ENCODE data around the gene FBXO42.
A peak's percentile ranks its signal among the peaks of the same experiment; 100 is the strongest.
"Not testable (repeated sequence)": the region's sequence is repeated elsewhere in the genome, so short reads cannot be mapped to it uniquely, and the experiment has no call there.

The FBXO42 gene

DNA sequence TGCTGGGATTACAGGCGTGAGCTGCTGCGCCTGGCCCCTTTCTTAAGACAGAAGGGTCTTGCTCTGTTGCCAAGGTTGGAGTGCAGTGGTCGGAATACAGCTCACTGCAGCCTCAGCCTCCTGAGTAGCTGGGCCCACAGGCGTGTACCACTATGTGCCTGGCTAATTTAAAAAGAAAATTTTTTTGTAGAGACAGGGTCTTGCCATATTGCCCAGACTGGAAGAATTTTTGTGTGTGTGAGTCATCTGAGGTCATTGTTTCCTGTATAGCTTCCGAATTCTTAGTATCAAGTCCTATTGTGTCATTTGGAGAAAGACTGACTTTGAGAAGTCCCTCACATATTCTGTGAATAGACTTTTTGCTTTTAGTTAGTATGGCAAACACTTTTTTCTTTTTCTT lies 19.4 kb upstream of the FBXO42 start:
- DNase-seq, result no peak

DNA sequence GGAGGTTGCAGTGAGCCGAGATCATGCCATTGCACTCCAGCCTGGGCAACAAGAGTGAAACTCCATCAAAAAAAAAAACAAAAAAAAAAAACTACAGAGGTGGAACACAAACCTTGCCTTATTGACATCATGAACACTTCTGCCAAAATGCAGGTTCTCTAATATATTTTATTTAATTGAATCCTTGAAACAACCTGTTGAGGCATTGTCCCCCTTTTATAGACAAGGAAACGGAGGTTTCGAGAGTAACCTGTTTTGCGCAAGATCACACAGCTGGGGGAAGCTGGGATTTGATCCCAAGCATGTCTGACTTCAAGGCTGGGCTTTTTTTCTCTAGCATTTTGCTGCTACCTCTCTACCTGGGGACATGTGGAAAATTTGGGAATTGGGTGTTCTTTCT lies 17.5 kb upstream of the FBXO42 start:
- DNase-seq, result no peak

DNA sequence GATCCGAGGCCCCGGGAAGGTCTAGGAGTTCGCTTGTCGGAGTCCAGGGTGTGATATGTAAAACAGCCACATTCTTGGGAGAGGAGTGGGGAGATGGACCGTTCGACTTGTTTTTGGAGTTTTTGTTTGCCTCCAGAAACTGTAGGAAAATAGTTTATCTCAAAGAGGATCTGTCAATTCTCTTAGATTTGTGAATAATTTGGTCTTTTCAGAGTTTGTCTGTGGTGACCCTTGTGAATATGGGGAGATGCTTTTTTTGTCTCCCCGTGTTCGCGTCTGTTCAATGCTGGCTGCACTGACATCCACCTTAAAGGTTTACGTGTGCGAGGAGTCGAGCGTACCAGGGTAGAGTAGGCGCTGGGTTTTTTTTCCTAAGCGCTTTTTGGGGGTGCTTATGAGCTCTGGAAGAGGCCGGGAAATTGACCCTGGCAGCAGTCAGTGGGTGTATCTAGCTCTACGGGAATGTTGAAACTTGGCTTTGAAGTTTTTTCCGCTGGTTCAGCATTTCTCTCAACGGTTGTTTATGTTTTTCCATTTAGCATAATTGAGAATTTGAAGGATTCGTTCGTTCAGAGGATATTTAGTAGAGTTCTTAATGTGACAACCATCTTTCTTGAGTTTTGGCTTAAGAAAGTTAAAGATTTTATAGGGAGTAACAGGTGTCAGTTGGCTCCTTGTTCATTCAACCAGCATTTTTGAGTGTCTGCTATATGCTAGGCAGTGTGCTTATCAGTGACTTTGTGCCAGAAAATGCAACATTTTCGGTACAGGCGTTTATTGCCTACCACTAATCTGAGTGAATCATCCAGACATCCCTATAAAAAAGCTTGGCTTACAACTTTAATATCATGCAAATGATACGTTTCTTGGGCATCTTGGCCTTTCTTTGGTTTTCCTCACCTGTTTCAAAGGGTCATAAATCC lies 15.9 kb upstream of the FBXO42 start:
- no peak for DNase-seq

DNA sequence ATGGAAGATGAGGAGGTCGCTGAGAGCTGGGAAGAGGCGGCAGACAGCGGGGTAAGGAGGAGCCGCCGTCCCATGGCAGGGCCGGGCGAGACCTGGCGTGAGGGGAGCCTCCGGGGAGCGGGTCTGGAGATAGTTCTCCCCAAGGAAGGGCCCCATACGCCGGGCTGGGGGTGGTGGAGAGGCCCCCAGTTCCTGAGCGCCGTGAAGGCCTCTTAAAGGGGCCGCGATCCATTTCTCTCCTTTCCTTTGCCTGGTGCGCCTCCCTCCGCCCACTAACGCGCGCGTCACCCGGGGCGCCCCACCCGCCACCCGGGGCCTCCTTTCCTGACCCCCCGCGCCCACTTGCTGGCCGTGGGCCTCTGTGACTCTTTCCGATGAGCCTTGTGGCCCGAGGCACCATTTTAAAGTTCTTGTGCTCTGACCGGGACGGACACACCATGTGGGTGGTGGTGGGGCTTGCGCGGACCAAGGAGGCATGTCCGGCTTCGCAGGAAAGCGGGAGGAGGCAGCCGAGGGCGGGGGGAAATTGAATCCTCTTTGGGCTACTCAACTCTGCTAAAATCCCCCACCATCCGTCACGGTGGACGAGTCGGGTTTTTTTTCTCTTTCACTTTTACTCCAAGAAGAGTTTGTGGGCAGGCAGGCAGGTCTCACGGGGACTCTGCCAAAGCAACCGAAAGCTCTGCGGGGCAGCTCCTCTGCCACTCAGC lies 15.1 kb upstream of the FBXO42 start:
- DNase-seq, result peak; percentile 58 to 61

DNA sequence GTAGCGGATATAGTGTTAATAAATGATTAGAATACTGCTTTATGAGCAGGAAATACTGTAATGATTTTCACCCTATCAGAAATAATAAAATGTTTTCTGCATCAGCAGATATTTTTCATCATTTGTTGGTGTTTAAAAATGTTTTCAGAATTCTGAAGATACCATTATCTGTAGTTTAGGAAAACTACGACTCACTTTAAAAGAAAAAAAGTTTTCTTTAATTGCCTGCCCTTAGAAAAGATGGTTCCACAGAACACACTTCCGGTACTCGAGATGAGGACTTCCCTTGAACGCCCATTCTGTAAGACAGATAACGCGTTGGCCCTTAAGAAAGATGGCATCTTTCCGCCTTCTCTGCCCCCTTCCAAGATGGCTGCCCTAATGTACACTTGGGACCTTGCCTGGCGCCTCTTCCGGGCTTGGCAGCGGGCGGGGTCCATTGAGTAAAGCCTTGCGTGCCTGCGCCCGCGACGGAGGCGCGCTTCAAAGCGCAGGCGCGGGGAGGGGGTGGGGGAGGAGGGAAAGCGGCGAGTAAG lies 14.5 kb upstream of the FBXO42 start, which contains the start of gene SZRD1:
Gene SZRD1, plus strand, starts transcription at position 521 of the 536 bp plus-strand sequence. CDS start 16 bp downstream, outside the sequence.
- DNase-seq, result peak; percentile 98

DNA sequence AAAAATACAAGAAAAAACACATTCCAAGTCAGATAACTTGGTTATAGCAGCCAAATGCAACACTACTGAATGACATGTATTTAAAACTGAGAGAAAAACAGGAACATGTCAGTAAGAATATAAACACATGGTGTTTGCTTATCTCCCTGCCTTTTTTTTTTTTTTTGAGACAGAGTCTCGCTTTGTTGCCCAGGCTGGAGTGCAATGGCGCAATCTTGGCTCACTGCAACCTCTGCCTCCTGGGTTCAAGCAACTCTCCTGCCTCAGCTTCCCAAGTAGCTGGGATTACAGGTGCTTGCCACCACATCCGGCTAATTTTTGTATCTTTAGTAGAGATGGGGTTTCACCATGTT lies 12.8 kb upstream of the FBXO42 start:
- not testable (repeated sequence) for DNase-seq

DNA sequence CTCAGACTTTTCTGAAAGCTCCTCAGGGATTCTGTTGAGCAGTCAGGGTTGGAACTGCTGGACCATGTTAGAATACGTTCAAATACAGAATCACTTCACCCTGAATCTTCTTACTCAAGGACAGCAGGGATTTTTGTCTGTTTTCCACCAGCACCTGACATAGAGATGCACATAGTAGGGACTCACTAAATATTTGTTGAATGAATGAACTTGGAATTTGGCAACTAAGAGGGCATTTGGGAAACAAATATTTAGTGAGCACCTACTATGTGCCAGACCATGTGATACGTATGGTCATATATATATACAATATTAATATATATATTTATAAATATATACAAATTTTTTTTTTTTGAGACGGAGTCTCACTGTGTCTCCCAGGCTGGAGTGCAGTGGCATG lies 4.6 kb upstream of the FBXO42 start:
- DNase-seq, result no peak

DNA sequence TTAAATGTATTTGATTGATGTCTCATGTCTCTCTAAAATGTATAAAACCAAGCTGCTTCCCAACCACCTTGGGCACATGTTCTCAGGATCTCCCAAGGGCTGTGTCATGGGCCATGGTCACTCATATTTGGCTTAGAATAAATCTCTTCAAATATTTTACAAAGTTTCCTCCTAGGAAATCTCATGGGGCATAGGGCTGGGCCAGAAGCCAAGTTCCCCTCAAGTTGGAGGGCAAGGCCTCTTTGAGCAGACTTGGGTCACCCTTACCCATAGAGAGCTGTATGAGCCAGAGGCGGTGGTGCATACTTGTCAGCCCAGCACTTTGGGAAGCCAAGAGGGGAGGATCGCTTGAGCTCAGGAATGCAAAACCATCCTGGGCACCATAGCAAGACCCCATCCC lies 2.3 kb upstream of the FBXO42 start:
- no peak for DNase-seq

DNA sequence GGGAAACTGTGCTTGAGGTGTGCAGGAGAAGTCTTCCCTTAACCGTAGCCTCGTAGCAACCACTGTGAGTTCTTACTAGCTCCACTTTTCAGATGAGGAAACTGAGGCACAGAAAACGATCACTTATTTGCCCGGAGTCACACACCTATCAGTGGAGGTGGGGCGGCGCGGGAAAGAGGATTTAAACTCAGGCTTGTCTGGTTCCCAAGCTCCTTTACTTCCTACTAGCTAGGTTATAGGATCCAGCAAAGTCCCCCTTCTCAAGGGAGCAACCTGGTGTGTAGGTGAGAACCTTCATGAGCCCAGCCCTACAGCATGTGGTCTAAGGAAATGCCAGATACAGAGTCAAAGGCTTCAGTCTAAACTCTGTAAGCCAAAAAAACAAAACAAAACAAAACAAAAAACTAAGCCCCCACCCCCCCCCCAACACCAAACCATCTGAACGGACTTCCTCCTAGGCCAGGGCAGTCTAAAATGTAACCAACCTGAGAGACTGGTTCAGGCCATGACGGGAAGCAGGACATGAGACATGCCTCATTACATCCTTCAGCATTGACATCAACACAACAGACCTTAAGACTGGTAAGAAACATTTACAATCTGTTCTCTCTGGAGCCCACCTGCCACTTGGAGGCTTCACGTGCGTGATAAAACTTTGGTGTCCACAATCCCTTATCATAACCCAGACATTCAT lies 709 bp upstream of the FBXO42 start:
- DNase-seq, result no peak

DNA sequence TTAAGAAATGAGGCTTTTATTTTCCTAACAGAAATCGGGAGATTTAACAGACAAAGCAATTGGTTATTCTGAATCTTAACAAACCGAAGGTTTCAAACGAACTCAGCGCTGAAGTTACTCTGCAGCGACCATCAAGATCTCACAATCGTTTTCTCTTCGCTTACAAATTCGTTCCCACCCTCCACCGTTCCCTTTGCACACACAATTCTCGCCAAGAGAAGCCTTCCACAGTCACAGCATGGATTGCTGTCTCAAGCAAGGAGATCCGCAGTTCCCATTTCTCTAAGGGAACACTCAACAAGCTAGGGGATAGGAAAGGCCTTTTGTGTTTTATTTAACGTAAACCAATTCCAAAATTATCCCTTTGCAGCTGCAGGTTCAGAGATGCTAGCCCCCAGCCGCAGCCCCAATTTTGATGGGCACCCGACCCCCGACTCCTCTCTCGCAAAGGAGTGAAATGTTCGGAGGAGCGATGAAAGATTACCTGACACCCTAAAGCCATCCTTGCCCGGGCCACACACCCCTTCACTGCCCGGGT lies 755 bp downstream of the FBXO42 start:
- DNase-seq, result peak in 1 of 2 experiments; percentile 22

DNA sequence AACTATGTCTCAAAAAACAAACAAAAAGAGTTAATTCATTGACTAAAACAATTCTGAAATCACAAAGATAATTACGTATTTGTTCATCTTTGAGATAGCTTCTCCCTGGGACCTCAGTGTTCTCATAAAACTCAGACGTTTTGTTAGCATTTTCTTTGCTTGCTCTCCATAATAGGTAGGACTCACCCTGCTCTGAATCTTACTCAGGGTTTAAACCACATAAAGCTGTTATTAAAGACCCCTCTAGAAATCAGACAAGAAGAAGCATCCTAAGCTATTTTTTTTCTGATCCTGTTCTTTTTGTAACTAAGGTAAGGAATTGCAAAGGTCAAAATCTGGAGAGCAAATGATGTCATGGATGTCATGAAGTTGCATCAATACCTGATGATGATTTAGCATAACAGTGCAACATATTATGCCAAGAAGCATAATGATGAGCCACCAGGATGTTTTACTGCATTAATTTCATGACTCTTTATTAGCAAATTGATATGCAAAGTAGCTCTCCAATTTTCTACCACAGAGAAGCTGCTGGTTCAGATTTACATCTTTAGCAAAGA lies 2.4 kb downstream of the FBXO42 start:
- no peak for DNase-seq

DNA sequence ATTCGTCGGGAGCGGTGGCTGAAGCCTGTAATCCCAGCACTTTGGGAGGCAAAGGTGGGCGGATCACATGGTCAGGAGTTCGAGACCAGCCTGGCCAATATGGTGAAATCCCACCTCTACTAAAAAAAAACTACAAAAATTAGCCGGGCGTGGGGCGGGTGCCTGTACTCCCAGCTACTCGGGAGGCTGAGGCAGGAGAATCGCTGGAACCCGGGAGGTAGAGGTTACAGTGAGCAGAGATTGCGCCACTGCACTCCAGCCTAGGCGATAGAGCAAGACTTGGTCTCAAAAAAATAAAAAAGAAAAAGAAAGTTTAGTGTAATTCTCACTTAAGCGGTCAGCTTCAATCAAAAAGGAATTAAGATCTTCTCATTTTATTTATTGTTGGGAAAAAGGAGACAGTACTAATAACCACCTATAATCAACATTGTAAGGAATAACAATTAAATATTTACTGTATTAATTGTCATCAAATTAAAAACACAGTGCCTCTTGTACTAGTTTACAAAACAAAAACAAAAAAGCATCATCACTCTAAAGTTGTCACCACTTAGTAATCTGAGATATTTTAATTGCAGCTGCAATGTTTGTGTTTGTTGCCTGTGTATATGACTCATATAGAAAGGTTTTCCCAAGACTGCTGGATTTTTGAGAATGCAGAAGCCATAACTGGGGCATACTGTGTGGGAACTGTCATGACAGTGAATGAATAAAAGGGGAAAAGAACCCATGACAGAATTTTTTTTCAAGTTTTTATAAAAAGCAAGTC lies 3.7 kb downstream of the FBXO42 start:
- DNase-seq, result no peak

DNA sequence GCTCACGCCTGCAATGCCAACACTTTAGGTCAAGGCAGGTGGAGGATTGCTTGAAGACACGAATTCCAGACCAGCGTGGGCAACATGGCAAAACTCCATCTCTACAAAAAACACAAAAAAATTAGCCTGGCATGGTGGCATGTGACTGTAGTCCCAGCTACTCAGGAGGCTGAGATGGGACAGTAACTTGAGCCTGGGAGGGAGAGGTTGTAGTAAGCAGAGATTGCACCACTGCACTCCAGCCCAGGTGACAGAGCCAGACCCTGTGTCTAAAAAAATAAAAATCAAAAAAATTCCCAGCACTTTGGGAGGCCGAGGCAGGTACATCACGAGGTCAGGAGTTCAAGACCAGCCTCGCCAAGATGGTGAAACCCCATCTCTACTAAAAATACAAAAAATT lies 9.0 kb downstream of the FBXO42 start:
- DNase-seq, result not testable (repeated sequence)

DNA sequence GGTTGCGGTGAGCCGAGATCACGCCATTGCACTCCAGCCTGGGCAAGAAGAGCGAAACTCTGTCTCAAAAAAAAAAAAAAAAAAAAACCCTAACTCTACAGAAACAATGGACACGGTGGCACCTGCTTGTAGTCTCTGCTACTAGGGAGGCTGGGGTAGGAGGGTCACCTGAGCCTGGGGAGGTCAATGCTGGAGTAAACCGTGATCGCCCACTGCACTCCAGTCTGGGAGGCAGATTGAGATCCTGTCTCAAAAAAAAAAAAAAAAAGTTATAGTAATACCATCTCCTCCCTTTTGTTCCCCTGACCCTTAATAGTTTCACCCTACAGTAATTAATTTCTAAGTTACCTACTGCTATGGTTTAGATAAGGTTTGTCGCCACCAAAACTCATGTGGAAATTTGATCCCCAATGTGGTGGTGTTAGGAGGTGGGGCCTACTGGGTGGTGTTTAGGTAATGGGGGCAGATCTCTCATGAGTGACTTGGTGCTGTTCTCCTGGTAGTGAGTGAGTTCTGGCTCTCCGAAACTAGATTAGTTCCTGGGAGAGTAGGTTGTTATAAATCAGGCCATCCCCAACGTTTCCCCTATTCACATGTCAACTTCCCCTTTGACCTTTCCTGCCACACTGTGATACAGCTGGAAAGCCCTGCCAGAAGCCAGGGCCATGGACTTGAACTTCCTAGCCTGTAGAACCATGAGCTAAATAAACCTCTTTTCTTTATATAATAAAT lies 9.8 kb downstream of the FBXO42 start:
- DNase-seq, result no peak

DNA sequence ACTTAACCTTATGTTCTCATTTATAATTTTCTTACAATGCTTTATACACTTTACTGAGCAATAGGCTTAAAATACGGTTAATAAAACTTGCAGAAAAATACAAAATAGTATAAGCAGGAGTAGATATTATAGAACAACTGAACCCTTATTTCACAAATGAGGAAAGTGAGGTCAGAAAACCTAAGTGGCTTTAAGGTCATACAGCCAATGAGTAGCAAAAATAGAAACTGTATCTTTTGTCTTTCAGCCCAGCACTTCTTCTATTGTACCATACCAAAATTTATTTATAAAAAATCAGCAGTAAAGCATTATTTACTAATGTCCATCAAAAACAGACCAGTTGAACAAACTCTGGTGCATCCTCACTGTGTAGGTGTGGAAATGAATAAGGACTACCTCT lies 11.6 kb downstream of the FBXO42 start:
- no peak for DNase-seq

DNA sequence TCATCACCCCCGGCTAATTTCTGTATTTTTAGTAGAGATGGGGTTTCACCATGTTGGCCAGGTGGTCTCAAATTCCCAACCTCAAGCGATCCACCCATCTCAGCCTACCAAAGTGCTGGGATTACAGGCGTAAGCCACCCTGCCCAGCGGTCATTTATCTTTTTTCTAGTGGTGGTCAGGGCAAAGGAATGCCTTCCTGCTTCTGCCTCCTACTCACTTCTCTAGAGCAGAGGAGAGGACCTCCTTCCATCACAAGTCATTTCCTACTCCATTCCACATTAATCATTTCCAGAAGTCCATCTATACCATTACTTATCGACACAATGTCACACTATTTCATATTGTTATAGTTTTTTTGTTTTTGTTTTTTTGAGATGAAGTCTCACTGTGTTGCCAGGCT lies 13.3 kb downstream of the FBXO42 start:
- DNase-seq, result no peak

DNA sequence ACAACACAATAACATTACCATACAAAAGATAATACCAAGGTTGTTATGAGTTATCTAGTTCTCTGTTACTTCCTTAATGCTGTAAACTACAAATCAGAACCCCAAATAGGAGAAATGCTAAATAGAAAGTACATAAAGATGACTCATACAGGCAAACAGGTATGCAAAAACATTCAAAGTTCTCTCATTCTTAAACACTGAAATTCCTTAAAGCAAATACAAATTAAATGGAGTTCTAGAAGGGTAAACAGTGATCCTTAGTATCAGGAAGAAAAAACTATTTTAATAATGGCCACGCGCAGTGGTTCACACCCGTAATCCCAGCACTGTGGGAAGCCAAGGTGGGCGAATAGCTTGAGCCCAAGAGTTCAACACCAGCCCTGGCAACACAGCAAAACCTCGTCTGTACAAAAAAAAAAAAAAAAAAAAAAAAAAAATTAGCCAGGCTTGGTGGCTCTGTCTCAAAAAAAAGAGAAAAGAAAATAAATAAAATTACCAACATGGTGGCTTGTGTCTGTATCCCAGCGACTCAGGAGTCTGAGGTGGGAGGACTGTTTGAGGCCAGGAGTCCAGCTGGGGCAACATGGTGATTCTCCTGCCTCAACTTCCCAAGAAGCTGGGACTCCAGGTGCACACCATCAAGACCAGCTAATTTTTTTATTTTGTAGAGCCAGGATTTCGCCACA lies 17.5 kb downstream of the FBXO42 start:
- no peak for DNase-seq

DNA sequence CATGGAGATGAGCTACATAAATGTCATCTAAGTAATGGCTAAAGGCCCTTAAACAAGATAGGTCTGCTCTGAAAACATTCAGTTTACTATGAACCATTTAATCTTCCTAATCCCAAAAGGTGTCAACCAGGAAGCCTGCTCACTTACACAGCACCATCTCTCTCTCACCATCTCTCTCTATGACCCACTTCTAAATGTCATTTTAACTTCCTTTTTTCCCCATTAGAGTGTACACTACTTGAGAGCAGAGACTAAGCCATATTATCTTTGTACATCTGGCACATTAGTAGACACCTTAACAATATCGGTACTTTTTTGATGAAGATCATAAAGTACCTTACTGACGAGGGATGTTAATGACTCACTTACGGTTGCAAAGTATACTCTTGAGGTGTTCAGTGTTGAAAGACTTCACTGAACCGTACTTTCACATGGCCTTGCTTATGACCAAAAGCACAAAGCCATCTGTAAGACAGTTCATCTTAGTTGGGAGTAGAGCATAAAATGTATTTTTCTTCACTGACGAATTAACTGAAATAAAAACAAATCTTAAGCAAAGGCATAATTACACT lies 25.4 kb downstream of the FBXO42 start:
- DNase-seq, result no peak

DNA sequence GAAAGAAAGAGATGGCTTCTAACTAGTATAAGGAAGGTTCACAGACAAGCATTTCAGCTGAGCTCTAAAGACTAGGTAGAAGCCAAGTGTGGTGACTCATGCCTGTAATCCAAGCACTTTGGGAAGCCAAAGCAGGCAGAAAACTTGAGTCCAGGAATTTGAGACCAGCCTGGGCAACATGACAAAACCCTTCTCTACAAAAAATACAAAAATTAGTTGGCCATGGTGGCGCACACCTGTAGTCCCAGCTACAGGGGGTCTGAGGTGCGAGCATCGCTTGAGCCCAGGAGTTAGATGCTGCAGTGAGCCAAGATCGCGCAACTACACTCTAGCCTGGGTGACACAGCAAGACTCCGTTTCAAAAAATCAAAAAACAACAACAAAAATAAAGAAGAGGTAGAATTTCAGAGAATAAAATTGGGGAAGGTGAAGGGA lies 27.8 kb downstream of the FBXO42 start:
- no peak for DNase-seq

Measured in SHP77 (cell line).